Right ventricle myocardium superior (tissue), 1 donor: ENCODE data around the gene PPM1E. TPM values are rescaled to one million over a fixed set of nuclear protein-coding genes. Genes with fewer than 3 reads are reported as not detected.
"Not testable (repeated sequence)": the region's sequence is repeated elsewhere in the genome, so short reads cannot be mapped to it uniquely, and the experiment has no call there.

Experiments
- ATAC-seq: fragments of 200-7000 bp; cut with Tn5 transposase; one replicate; pipeline ENCODE4 v1.9.1; 2020; ENCODE audit warnings: mild to moderate bottlenecking; ENCODE audit not compliant: poor library complexity
- DNase-seq: peaks from one replicate; pipeline ENCODE4 v3.0.0-alpha.2; 2020
- intact Hi-C: fragments of 100-400 bp; cut with DNase I; formaldehyde crosslinking; loops from one replicate; pipeline ENCODE4 v1.11.2; 2022
- total RNA-seq: library from RNA; stranded (reverse); fragmentation: NEBNext Ultra II Directional; extraction: Animal tissue kit (Norgen Biotek cat#: 25700); gene quantifications from one replicate; pipeline ENCODE4 v1.2.1, GENCODE V29; 2021
- donor health status: DM: no; HTN: yes; CAD: no; lungs with severe emphysema.

The PPM1E gene
- total RNA-seq, 1 donor from 2014 or later: 1.7 TPM

DNA sequence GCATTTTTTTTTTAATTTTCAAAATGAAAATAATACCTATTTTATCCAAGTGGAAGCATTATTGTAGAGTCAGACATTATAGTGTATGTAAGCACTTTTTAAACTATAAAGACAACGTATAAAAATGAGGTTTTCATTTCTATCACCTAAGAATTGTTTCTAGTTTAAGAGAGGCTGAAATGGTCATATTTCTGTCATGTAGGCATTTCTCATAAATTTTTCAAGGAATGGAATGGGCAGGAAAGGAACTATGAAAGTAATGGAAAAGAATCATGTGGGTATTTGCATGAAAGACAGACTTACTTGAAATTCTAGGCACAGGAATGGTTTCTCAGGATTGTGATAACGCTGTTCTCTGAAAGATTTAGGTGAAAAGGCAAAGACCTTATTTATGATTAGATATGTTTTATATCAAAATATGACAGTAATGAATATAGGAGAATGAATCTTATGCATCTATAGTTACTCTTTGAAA is 67.4 kb downstream of the PPM1E start:
- DNase-seq: no peak
- ATAC-seq: no peak
- intact Hi-C loops: no loop called here

GRCh38 chr17:58829172-58829637 is 73.6 kb downstream of the PPM1E start:
- intact Hi-C loops: no loop called here
- no peak for DNase-seq
- no peak for ATAC-seq

GRCh38 chr17:58831780-58832179 is 76.1 kb downstream of the PPM1E start:
- no peak for DNase-seq
- intact Hi-C loops: no loop called here
- no peak for ATAC-seq

- intact Hi-C loops: no loop called here
- ATAC-seq: no peak
- no peak for DNase-seq
These were observed 76.9 kb downstream of the PPM1E start for GRCh38 chr17:58832514-58832913.

DNA sequence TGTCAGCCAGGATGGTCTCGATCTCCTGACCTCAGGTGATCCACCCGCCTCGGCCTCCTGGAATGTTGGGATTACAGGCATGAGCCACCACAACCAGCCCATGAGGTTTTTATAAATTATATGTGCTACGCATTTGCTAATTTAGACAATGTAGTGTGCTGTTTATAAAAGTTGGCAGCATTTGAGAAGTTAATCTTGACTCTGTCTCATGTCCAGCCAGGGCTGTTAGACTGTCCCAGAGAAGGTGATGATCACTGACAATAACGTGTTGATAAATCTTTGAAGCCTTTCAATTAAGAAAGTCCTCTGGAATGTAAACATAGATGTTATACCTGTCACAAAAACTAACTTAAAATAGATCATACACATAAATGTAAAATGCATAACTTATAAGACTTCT is 82.0 kb downstream of the PPM1E start:
- peak; percentile 77 for ATAC-seq
- intact Hi-C loops: no loop called here
- no peak for DNase-seq

- DNase-seq (no peak), ATAC-seq (no peak)
- intact Hi-C loops: no loop called here
These were observed 85.4 kb downstream of the PPM1E start for GRCh38 chr17:58840820-58841612.

DNA sequence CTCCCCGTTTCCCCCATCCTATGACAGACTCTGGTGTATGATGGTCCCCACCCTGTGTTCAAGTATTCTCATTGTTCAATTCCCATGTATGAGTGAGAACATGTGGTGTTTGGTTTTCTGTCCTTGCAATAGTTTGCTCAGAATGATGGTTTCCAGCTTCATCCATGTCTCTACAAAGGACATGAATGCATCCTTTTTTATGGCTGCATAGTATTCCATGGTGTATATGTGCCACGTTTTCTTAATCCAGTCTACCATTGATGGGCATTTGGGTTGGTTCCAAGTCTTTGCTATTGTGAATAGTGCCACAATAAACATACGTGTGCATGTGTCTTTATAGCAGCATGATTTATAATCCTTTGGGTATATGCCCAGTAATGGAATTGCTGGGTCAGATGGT is 90.8 kb downstream of the PPM1E start:
- DNase-seq, intact Hi-C loops, ATAC-seq: not testable (repeated sequence)

DNA sequence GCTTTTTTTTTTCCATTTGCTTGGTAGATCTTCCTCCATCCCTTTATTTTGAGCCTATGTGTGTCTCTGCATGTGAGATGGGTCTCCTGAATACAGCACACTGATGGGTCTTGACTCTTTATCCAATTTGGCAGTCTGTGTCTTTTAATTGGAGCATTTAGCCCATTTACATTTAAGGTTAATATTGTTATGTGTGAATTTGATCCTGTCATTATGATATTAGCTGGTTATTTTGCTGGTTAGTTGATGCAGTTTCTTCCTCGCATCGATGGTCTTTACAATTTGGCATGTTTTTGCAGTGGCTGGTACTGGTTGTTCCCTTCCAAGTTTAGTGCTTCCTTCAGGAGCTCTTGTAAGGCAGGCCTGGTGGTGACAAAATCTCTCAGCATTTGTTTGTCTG is 94.5 kb downstream of the PPM1E start:
- DNase-seq, ATAC-seq, intact Hi-C loops: not testable (repeated sequence)

DNA sequence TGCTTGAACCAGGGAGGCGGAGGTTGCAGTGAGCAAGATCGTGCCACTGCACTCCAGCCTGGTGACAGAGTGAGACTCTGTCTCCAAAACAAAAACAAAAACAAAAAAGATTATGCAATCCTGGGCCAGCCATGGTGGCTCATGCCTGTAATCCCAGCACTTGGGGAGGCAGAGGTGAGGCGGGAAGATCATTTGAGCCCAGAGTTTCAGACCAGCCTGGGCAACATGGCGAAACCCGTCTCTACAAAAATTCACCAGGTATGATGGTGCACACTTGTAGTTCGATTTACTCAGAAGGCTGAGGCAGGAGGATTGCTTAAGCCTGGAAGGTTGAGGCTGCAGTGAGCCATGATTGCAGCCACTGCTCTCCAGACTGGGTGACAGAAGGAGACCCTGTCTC is 109.6 kb downstream of the PPM1E start:
- DNase-seq (no peak), ATAC-seq (no peak)
- intact Hi-C loops: no loop called here

GRCh38 chr17:58870747-58871146 is 115.1 kb downstream of the PPM1E start:
- DNase-seq (no peak), ATAC-seq (no peak)
- intact Hi-C loops: no loop called here

- ATAC-seq: no peak
- no peak for DNase-seq
- intact Hi-C loops: no loop called here
These were observed 118.3 kb downstream of the PPM1E start for GRCh38 chr17:58873926-58874325.

GRCh38 chr17:58875261-58875660 is 119.6 kb downstream of the PPM1E start:
- ATAC-seq (no peak), DNase-seq (no peak)
- intact Hi-C loops: no loop called here

DNA sequence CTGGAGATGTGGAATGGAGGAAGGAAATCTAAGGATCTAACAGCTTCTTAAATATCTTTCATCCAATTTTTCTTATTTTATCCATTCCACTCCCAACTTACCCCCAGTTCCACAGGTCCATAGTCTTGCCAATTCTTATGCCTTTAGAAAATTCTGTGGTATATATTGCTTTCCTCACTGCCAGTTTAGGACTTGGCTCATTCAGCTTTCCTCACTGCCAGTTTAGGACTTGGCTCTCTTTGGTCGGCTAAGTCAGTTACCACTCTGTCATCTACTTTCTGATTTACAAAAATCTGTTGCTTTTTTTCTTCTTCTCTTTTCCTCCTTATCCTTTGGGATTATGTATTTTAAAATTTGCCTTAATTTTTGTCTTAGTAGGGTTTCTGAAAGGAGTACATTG is 128.5 kb downstream of the PPM1E start:
- no peak for ATAC-seq
- intact Hi-C loops: no loop called here
- no peak for DNase-seq

- ATAC-seq: no peak
- intact Hi-C loops: no loop called here
- DNase-seq: no peak
These were observed 130.9 kb downstream of the PPM1E start for GRCh38 chr17:58886514-58886913.

DNA sequence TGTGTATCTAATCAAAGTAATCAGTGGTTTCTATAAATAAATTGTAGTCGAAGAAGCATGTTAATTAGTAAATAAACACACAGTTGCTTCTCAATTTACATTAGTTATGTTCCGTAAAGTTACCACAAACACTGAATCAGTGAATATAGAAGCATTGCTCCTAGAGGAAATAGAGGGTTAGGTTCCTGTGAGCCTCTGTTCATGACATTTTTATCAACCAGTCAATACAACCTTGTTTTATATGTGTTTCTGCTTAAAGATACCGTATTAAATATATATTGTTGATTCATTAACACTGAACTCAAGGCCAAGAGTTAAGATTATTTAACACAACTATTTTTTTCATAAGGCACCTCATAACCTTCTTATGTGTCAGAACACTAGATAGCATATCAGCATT is 134.3 kb downstream of the PPM1E start:
- DNase-seq (no peak), ATAC-seq (no peak)
- intact Hi-C loops: no loop called here

DNA sequence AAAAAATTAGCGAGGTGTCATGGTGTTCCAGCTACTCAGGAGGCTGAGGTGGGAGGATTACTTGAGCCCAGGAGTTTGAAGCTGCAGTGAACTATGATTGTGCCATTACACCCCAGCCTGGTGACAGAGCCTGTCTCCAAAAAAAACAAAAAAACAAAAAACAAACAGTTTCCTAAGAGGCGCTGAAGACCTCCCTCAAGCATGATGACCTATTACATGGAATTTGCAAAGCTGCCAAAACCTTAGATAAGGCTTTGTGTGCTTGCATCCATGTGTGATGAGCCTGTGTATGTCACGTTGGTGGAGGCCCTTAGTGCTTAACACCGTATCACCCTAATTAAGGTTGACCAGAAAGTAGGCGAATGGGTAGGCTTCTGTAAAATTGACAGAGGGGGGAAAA is 143.5 kb downstream of the PPM1E start:
- DNase-seq (no peak), ATAC-seq (no peak)
- intact Hi-C loops: no loop called here

DNA sequence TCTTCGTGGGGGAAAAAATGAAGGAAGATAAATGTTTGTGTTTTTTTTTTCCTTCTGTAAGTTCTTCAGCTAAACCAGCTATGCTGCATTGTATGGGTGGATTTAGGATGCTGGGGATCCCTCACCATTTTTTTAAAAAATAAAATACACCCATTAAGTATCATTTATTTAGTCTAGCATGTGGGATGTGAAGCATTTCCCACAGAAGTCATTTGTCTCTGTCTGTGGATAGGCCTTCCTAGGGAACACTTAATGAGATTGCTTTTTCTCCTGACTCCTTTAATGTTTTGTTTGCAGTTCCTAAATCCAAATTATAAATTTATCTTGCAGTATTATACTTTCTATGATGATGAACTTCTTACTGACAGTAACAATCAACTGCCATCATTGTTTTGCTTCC is 146.7 kb downstream of the PPM1E start:
- no peak for ATAC-seq
- intact Hi-C loops: no loop called here
- no peak for DNase-seq

- DNase-seq (no peak), ATAC-seq (no peak)
- intact Hi-C loops: no loop called here
These were observed 156.2 kb downstream of the PPM1E start for GRCh38 chr17:58911741-58912343.

DNA sequence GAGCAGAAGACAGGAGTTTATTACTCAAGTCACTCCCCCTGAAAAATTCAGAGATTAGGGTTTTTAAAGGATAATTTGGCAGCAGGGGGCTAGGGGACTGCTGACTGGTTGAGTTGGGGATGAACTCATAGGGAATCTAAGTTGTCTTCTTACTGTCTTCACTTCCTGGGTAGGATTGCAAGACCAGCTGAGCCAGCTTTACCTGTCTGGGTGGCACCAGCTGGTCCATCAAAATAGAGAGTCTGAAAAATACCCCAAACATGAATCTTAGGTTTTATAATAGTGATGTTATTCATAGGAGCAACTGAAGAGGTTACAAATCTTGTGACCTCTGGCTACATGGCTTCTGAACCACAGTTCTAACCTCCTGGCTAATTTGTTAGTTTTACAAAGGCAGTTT is 157.9 kb downstream of the PPM1E start:
- DNase-seq (no peak), ATAC-seq (no peak)
- intact Hi-C loops: no loop called here
